Activated T-helper 17 cell treated with anti-CD3 and anti-CD28 coated beads, Interleukin-2, amount 50 U/mL, for 72 hours (primary cell): ENCODE data around the gene IGFLR1. TPM values are rescaled to one million over a fixed set of nuclear protein-coding genes. Genes with fewer than 3 reads are reported as not detected.
"Not testable (repeated sequence)": the region's sequence is repeated elsewhere in the genome, so short reads cannot be mapped to it uniquely, and the experiment has no call there.

Experiments
- ATAC-seq: fragments of 150-1000 bp; cut with Tn5 transposase; replicated peaks from 2 replicates; pipeline ENCODE4 v1.10.0; 2021; ENCODE audit warnings: mild to moderate bottlenecking, moderate library complexity
- H3K27ac Mint-ChIP-seq: one replicate; pipeline ENCODE4 v1.8.0; 2022; ENCODE audit warnings: mixed read lengths
- H3K27me3 Mint-ChIP-seq: one replicate; pipeline ENCODE4 v1.8.0; 2022; ENCODE audit warnings: mixed read lengths
- H3K36me3 Mint-ChIP-seq: one replicate; pipeline ENCODE4 v1.8.0; 2022; ENCODE audit warnings: low read depth, mild to moderate bottlenecking, mixed read lengths
- H3K4me1 Mint-ChIP-seq: one replicate; pipeline ENCODE4 v1.8.0; 2022; ENCODE audit warnings: mixed read lengths
- H3K4me3 Mint-ChIP-seq: one replicate; pipeline ENCODE4 v1.8.0; 2022; ENCODE audit warnings: mild to moderate bottlenecking, mixed read lengths
- H3K9me3 Mint-ChIP-seq: one replicate; pipeline ENCODE4 v1.8.0; 2022; ENCODE audit warnings: mixed read lengths
- total RNA-seq, 2 donors: library from RNA; stranded (reverse); gene quantifications; one replicate each; pipeline ENCODE4 v1.2.3, GENCODE V29; 2022

IGFLR1 gene
- total RNA-seq, 2 donors from 2014 or later: 42.3 to 153 TPM

GRCh38 chr19:35772362-35772761 is 30.1 kb upstream of the IGFLR1 start:
- not testable (repeated sequence) for H3K4me3 Mint-ChIP-seq, H3K4me1 Mint-ChIP-seq, ATAC-seq, H3K27me3 Mint-ChIP-seq, H3K9me3 Mint-ChIP-seq, H3K27ac Mint-ChIP-seq
- peaks cover 13% of the 10 kb centered on the region for H3K36me3 Mint-ChIP-seq

- no peaks in the 10 kb centered on the region for H3K9me3 Mint-ChIP-seq
- peaks cover 29% of the 10 kb centered on the region for H3K36me3 Mint-ChIP-seq
- H3K27ac Mint-ChIP-seq: no peak overlapping the region
- H3K27me3 Mint-ChIP-seq: no peaks in the 10 kb centered on the region
- no peak overlapping the region for H3K4me3 Mint-ChIP-seq
- ATAC-seq: no peak
- no peaks in the 10 kb centered on the region for H3K4me1 Mint-ChIP-seq
Measured at GRCh38 chr19:35768082-35768421, 25.8 kb upstream of the IGFLR1 start.

- no peak overlapping the region for H3K27ac Mint-ChIP-seq
- H3K27me3 Mint-ChIP-seq: no peaks in the 10 kb centered on the region
- no peaks in the 10 kb centered on the region for H3K4me1 Mint-ChIP-seq
- no peak for ATAC-seq
- no peak overlapping the region for H3K4me3 Mint-ChIP-seq
- H3K36me3 Mint-ChIP-seq: peaks cover 31% of the 10 kb centered on the region
- no peaks in the 10 kb centered on the region for H3K9me3 Mint-ChIP-seq
Measured at GRCh38 chr19:35767288-35768081, 25.2 kb upstream of the IGFLR1 start.

GRCh38 chr19:35766571-35767104 is 24.4 kb upstream of the IGFLR1 start:
- no peaks in the 10 kb centered on the region for H3K9me3 Mint-ChIP-seq
- no peaks in the 10 kb centered on the region for H3K4me1 Mint-ChIP-seq
- H3K27ac Mint-ChIP-seq: no peak overlapping the region
- peaks cover 39% of the 10 kb centered on the region for H3K36me3 Mint-ChIP-seq
- H3K27me3 Mint-ChIP-seq: no peaks in the 10 kb centered on the region
- no peak overlapping the region for H3K4me3 Mint-ChIP-seq
- ATAC-seq: no peak

- H3K4me1 Mint-ChIP-seq: peaks cover under 1% of the 10 kb centered on the region
- no peak overlapping the region for H3K4me3 Mint-ChIP-seq
- no peaks in the 10 kb centered on the region for H3K27me3 Mint-ChIP-seq
- H3K9me3 Mint-ChIP-seq: no peaks in the 10 kb centered on the region
- H3K36me3 Mint-ChIP-seq: peaks cover 39% of the 10 kb centered on the region
- H3K27ac Mint-ChIP-seq: no peak overlapping the region
- ATAC-seq: no peak
Measured at GRCh38 chr19:35764432-35765315, 22.4 kb upstream of the IGFLR1 start.

GRCh38 chr19:35760711-35761349 is 18.6 kb upstream of the IGFLR1 start:
- no peak overlapping the region for H3K27ac Mint-ChIP-seq
- no peaks in the 10 kb centered on the region for H3K9me3 Mint-ChIP-seq
- no peak overlapping the region for H3K4me3 Mint-ChIP-seq
- H3K27me3 Mint-ChIP-seq: no peaks in the 10 kb centered on the region
- peaks cover 9% of the 10 kb centered on the region for H3K4me1 Mint-ChIP-seq
- peaks cover 31% of the 10 kb centered on the region for H3K36me3 Mint-ChIP-seq
- no peak for ATAC-seq

- peaks cover 32% of the 10 kb centered on the region for H3K36me3 Mint-ChIP-seq
- H3K4me1 Mint-ChIP-seq: peaks cover 14% of the 10 kb centered on the region
- peak overlapping the region; percentile 86 for H3K4me3 Mint-ChIP-seq
- H3K27me3 Mint-ChIP-seq: no peaks in the 10 kb centered on the region
- peak overlapping the region; percentile 20 for H3K27ac Mint-ChIP-seq
- no peaks in the 10 kb centered on the region for H3K9me3 Mint-ChIP-seq
- ATAC-seq: no peak
Measured at GRCh38 chr19:35759697-35760096, 17.4 kb upstream of the IGFLR1 start.

- ATAC-seq: peak; percentile 99
- Mint-ChIP-seq H3K36me3 (peaks cover 22% of the 10 kb centered on the region), H3K27me3 (no peaks in the 10 kb centered on the region), H3K9me3 (no peaks in the 10 kb centered on the region), H3K4me1 (peaks cover 14% of the 10 kb centered on the region), H3K27ac (peak within 1 kb of the TSS; percentile 93), H3K4me3 (peak within 1 kb of the TSS; percentile 86)
Measured at GRCh38 chr19:35757749-35758608, 15.7 kb upstream of the IGFLR1 start, which contains the start of gene PROSER3. Gene PROSER3, plus strand, starts transcription at chr19:35758176. Its CDS starts 40 bp downstream, at chr19:35758216.

- Mint-ChIP-seq H3K4me1 (peaks cover 14% of the 10 kb centered on the region), H3K4me3 (peak overlapping the region; percentile 86), H3K9me3 (no peaks in the 10 kb centered on the region), H3K36me3 (peaks cover 18% of the 10 kb centered on the region), H3K27ac (peak overlapping the region; percentile 93), H3K27me3 (no peaks in the 10 kb centered on the region)
- ATAC-seq: no peak
Measured at GRCh38 chr19:35757231-35757748, 15.0 kb upstream of the IGFLR1 start.

- Mint-ChIP-seq H3K4me1 (peaks cover 14% of the 10 kb centered on the region), H3K27me3 (no peaks in the 10 kb centered on the region), H3K4me3 (peak within 1 kb of the TSS; percentile 86), H3K27ac (peak within 1 kb of the TSS; percentile 93), H3K36me3 (peaks cover 12% of the 10 kb centered on the region), H3K9me3 (no peaks in the 10 kb centered on the region)
- ATAC-seq: no peak
Measured at GRCh38 chr19:35756377-35757230, 14.4 kb upstream of the IGFLR1 start, which contains the start of gene HSPB6. Gene HSPB6, minus strand, starts transcription at chr19:35757029. Its CDS starts 21 bp downstream, at chr19:35757008.

GRCh38 chr19:35755550-35756376 is 13.5 kb upstream of the IGFLR1 start:
- no peak for ATAC-seq

GRCh38 chr19:35755131-35755549 is 12.9 kb upstream of the IGFLR1 start:
- no peak for ATAC-seq
- Mint-ChIP-seq H3K27ac (no peak overlapping the region), H3K27me3 (no peaks in the 10 kb centered on the region), H3K9me3 (no peaks in the 10 kb centered on the region), H3K4me3 (peak overlapping the region; percentile 43), H3K4me1 (peaks cover 14% of the 10 kb centered on the region), H3K36me3 (peaks cover 12% of the 10 kb centered on the region)

More at GRCh38 chr19:35755550-35756376, 13.5 kb upstream of the IGFLR1 start:
- peaks cover 12% of the 10 kb centered on the region for H3K36me3 Mint-ChIP-seq
- no peaks in the 10 kb centered on the region for H3K27me3 Mint-ChIP-seq
- peak overlapping the region; percentile 54 for H3K4me3 Mint-ChIP-seq
- H3K9me3 Mint-ChIP-seq: no peaks in the 10 kb centered on the region
- peaks cover 14% of the 10 kb centered on the region for H3K4me1 Mint-ChIP-seq
- H3K27ac Mint-ChIP-seq: no peak overlapping the region
